ENCODE data around the gene PICK1. TPM values are rescaled to one million over a fixed set of nuclear protein-coding genes. Genes with fewer than 3 reads are reported as not detected.

PICK1 gene
- total RNA-seq, 4 donors from 2014 or later, result 36.7 to 72.0 (median 61.5) TPM

GRCh38 chr22:38109371-38110001 lies 52.3 kb downstream of the PICK1 start:
- no peaks in the 10 kb centered on the region for H3K9me3 ChIP-seq
- no peak for DNase-seq (ENCODE audit: low spot score in 2 of 2)
- H3K27ac ChIP-seq, result no peak overlapping the region
- H3K36me3 ChIP-seq, result no peaks in the 10 kb centered on the region
- H3K27me3 ChIP-seq, result no peaks in the 10 kb centered on the region
- no peak overlapping the region for H3K4me3 ChIP-seq
- WGBS, result 91% methylated on average over 4 of the region's 22 CpGs
- TF ChIP-seq POLR2A (IDR thresholded peaks at IDR 0.05) (no peak), POLR2AphosphoS5 (IDR thresholded peaks at IDR 0.05) (no peak)
- peaks cover 40% of the 10 kb centered on the region for H3K4me1 ChIP-seq

- Histone ChIP-seq H3K9me3 (no peaks in the 10 kb centered on the region), H3K4me3 (no peak within 1 kb of the TSS), H3K27ac (no peak within 1 kb of the TSS), H3K27me3 (no peaks in the 10 kb centered on the region), H3K4me1 (peaks cover 46% of the 10 kb centered on the region), H3K36me3 (no peaks in the 10 kb centered on the region)
- 85% methylated on average over 3 of the region's 19 CpGs for WGBS
- no peak for DNase-seq (ENCODE audit: low spot score in 2 of 2)
- TF ChIP-seq EP300 (IDR thresholded peaks at IDR 0.05) (no peak), CTCF (IDR thresholded peaks at IDR 0.05) (no peak), POLR2A (IDR thresholded peaks at IDR 0.05) (no peak), POLR2AphosphoS5 (IDR thresholded peaks at IDR 0.05) (no peak)
These were observed 53.0 kb downstream of the PICK1 start, which contains the start of gene BAIAP2L2 for GRCh38 chr22:38110008-38110862. Gene BAIAP2L2, minus strand, starts transcription at chr22:38110684. Its CDS starts 159 bp downstream, at chr22:38110525.

DNA sequence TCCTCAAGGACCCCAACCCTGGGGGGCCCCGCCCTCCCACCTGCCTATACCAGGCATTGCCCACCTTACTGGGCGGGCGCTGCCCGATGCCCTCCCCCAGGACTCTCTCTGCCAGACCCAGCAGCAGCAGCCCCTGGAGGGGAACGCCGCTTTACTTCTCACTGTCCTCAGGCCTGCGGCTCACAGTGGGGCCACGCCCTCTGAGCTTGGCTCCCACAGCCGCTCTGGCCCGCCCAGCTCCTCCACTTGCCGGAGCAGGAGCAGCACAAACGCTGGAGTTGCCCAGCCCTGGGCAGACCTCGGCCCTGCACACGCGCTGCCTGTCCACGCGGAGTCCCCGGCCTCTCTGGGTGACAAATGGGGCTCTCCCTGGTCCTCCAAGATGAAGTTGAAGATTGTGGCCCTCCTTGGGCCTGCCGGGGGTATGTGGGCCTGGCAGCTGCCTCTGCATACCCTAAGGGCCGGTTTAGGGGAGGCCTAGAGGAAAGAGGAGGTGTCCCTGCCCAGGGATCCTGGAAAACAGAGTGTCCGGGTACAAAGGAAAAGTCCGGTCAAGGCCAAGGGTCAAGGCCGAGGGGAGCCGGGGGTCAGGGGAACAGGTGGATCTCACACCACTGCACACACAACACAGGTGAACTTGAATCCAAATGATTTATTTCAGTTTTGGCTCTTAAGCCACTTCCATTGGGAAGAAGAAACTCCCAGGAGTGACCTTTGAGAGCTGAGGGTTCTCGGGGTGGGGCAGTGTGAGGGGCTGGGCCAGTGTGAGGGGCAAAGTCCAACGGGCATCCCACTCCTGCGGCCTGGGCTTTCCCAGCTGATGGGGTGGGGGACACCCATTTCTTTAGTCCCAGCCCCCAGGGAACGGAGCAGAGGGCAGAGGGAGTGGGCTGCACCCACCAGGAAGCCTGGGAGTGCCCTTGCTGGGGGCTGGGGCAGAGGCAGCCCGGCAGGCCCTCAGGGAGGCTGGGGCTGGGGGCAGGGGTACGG lies 54.0 kb downstream of the PICK1 start:
- TF ChIP-seq POLR2A (IDR thresholded peaks at IDR 0.05) (no peak), EP300 (IDR thresholded peaks at IDR 0.05) (no peak), CTCF (IDR thresholded peaks at IDR 0.05) (no peak), POLR2AphosphoS5 (IDR thresholded peaks at IDR 0.05) (no peak)
- Histone ChIP-seq H3K4me3 (no peak overlapping the region), H3K4me1 (peaks cover 46% of the 10 kb centered on the region), H3K9me3 (no peaks in the 10 kb centered on the region), H3K36me3 (no peaks in the 10 kb centered on the region), H3K27me3 (no peaks in the 10 kb centered on the region), H3K27ac (no peak overlapping the region)
- WGBS, result 72% methylated on average over 21 of the region's 30 CpGs
- DNase-seq (ENCODE audit: low spot score in 2 of 2), result no peak

DNA sequence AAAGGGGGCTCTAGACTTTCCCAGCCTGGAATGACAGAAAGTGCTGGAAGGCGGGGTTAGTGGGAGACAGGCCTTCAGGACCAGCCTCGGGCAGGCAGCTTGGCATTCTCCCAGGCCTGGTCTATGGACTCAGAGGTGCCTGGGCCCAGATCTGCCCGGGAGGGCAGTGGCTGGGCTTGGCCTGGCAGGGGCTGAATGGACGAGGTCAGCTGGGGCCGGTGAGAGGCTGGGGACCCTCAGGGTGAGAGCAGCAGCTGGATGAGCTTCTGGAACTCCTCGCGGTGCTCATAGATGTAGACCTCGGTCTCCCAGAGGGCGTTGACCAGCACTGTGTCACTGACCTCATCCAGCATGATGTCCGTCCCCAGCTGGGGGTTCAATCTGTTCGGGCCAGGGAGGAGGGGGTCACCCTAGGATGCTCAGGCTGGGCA lies 54.7 kb downstream of the PICK1 start:
- H3K36me3 ChIP-seq, result no peaks in the 10 kb centered on the region
- no peaks in the 10 kb centered on the region for H3K27me3 ChIP-seq
- H3K27ac ChIP-seq, result no peak overlapping the region
- H3K4me3 ChIP-seq, result no peak overlapping the region
- no peak for TF ChIP-seq POLR2A (IDR thresholded peaks at IDR 0.05)
- no peak for TF ChIP-seq EP300 (IDR thresholded peaks at IDR 0.05)
- TF ChIP-seq POLR2AphosphoS5 (IDR thresholded peaks at IDR 0.05), result no peak
- TF ChIP-seq CTCF (IDR thresholded peaks at IDR 0.05), result no peak
- H3K4me1 ChIP-seq, result peaks cover 46% of the 10 kb centered on the region
- no peak for DNase-seq (ENCODE audit: low spot score in 2 of 2)
- no peaks in the 10 kb centered on the region for H3K9me3 ChIP-seq
- 87% methylated on average over 6 of the region's 11 CpGs for WGBS

DNA sequence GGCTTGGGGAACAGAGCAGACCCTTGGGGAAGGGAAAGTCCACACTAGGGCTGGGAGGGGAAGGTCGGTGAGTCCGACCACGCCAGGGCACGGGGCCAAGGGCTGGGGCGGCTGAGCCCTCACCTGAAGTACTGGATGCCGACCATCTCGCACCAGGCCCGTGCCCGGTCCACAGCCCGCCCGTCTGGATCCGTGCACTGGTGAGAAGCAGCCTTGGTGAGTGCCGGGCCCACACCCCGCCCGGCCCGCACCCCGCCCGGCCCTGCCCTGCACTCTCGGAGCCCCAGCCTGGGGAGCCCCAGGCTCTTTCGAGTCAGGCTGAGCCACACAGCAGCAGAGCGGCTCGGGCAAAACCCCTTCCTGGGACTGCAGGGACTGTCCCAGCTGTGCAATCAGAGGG lies 55.2 kb downstream of the PICK1 start:
- no peak overlapping the region for H3K4me3 ChIP-seq
- no peak for DNase-seq (ENCODE audit: low spot score in 2 of 2)
- H3K4me1 ChIP-seq, result peaks cover 46% of the 10 kb centered on the region
- H3K27ac ChIP-seq, result no peak overlapping the region
- H3K27me3 ChIP-seq, result no peaks in the 10 kb centered on the region
- H3K9me3 ChIP-seq, result no peaks in the 10 kb centered on the region
- 62% methylated on average over 13 of the region's 22 CpGs for WGBS
- TF ChIP-seq POLR2A (IDR thresholded peaks at IDR 0.05) (no peak), POLR2AphosphoS5 (IDR thresholded peaks at IDR 0.05) (no peak)
- no peaks in the 10 kb centered on the region for H3K36me3 ChIP-seq
